OCI-LY3 (cell line): ENCODE results near the gene LTC4S.
A peak's percentile ranks its signal among the peaks of the same experiment; 100 is the strongest.

ENCODE experiments used
- H2AFZ ChIP-seq: fragments of 200-600, 300-600 bp; shearing (Covaris generic); 2 replicates; pipeline ENCODE4 v1.6.0; 2014; ENCODE audit warnings: antibody characterized with exemption, low read depth, low read length
- H3K27ac ChIP-seq: fragments of 200-600, 300-600 bp; sonication (generic); 2 replicates; pipeline ENCODE4 v1.5.1; 2014; ENCODE audit warnings: mild to moderate bottlenecking, low read length, moderate library complexity, mixed read lengths
- H3K27me3 ChIP-seq: fragments of 200-600, 300-600 bp; sonication (generic); 2 replicates; pipeline ENCODE4 v1.6.1; 2014; ENCODE audit warnings: low read depth, low read length, mixed read lengths
- H3K36me3 ChIP-seq: fragments of 200-600, 300-600 bp; sonication (generic); replicated peaks from 2 replicates; pipeline ENCODE3; 2014; ENCODE audit warnings: low read depth, low read length, mixed read lengths
- H3K4me1 ChIP-seq: fragments of 300-600, 200-600 bp; sonication (generic); 2 replicates; pipeline ENCODE4 v1.6.1; 2014; ENCODE audit warnings: low read length, mixed read lengths
- H3K4me2 ChIP-seq: fragments of 200-600, 300-600 bp; sonication (generic); 2 replicates; pipeline ENCODE4 v1.6.1; 2014; ENCODE audit warnings: low read length, mixed read lengths
- H3K4me3 ChIP-seq: fragments of 300-600, 200-600 bp; sonication (generic); 2 replicates; pipeline ENCODE4 v1.5.1; 2014; ENCODE audit warnings: antibody characterized with exemption, mild to moderate bottlenecking, low read length, moderate library complexity
- H3K79me2 ChIP-seq: fragments of 300-600, 200-600 bp; shearing (Covaris generic); 2 replicates; pipeline ENCODE4 v1.6.1; 2014; ENCODE audit warnings: mild to moderate bottlenecking, low read length, mixed read lengths
- H3K9ac ChIP-seq: fragments of 300-600, 200-600 bp; shearing (Covaris generic); 2 replicates; pipeline ENCODE4 v1.6.0; 2014; ENCODE audit warnings: mild to moderate bottlenecking, low read length, moderate library complexity
- H3K9me3 ChIP-seq: fragments of 200-600, 300-600 bp; shearing (Covaris generic); 2 replicates; pipeline ENCODE4 v1.6.1; 2014; ENCODE audit warnings: low read length, mixed read lengths; ENCODE audit not compliant: insufficient read depth
- H4K20me1 ChIP-seq: fragments of 200-600, 300-600 bp; sonication (generic); 2 replicates; pipeline ENCODE4 v1.6.1; 2016; ENCODE audit warnings: low read length, mixed read lengths; ENCODE audit not compliant: insufficient read depth
- CTCF ChIP-seq: fragments of 200-600, 300-600 bp; sonication (generic); IDR thresholded peaks from 2 replicates; pipeline ENCODE4 v1.5.1; 2014; ENCODE audit warnings: antibody characterized with exemption, low read length, low read depth
- EZH2phosphoT487 ChIP-seq: fragments of 200-600 bp; shearing (Covaris generic); IDR thresholded peaks from 2 replicates; pipeline ENCODE4 v1.6.1; 2018; ENCODE audit warnings: antibody characterized with exemption, mixed run types, low read depth

LTC4S gene

GRCh38 chr5:179806250-179807048 is 12.7 kb downstream of the LTC4S start, which contains the start of gene MGAT4B:
Gene MGAT4B, minus strand, starts transcription at chr5:179806866. Its CDS starts 283 bp downstream, at chr5:179806583.
- peaks cover 46% of the 10 kb centered on the region for H3K79me2 ChIP-seq

GRCh38 chr5:179812135-179812825 is 18.5 kb downstream of the LTC4S start:
- Histone ChIP-seq H3K27ac (no peak overlapping the region), H3K4me2 (no peak overlapping the region)

More at GRCh38 chr5:179806250-179807048, 12.7 kb downstream of the LTC4S start, which contains the start of gene MGAT4B:
- Histone ChIP-seq H4K20me1 (peaks cover 16% of the 10 kb centered on the region), H3K4me3 (peak within 1 kb of the TSS; percentile 97), H3K27me3 (no peaks in the 10 kb centered on the region), H3K9me3 (no peaks in the 10 kb centered on the region), H2AFZ (peak within 1 kb of the TSS; percentile 42; the same call in 1 of the 2 replicates), H3K27ac (peak within 1 kb of the TSS; percentile 78), H3K9ac (peak within 1 kb of the TSS; percentile 94), H3K4me2 (peak within 1 kb of the TSS; percentile 86), H3K4me1 (peaks cover 28% of the 10 kb centered on the region), H3K36me3 (peaks cover 3% of the 10 kb centered on the region)
- TF ChIP-seq EZH2phosphoT487, result no peak
- TF ChIP-seq CTCF, result no peak

GRCh38 chr5:179812997-179813607 is 19.3 kb downstream of the LTC4S start:
- no peaks in the 10 kb centered on the region for H3K9me3 ChIP-seq
- no peak overlapping the region for H3K4me2 ChIP-seq
- no peak overlapping the region for H3K9ac ChIP-seq
- H3K4me3 ChIP-seq, result no peak overlapping the region
- H3K27ac ChIP-seq, result no peak overlapping the region
- peaks cover 23% of the 10 kb centered on the region for H3K36me3 ChIP-seq
- H2AFZ ChIP-seq, result no peak overlapping the region
- peaks cover 6% of the 10 kb centered on the region for H3K79me2 ChIP-seq
- peaks cover 8% of the 10 kb centered on the region for H3K4me1 ChIP-seq
- H4K20me1 ChIP-seq, result no peaks in the 10 kb centered on the region; the same call in 1 of the 2 replicates
- no peaks in the 10 kb centered on the region for H3K27me3 ChIP-seq
- TF ChIP-seq EZH2phosphoT487, result no peak
- no peak for TF ChIP-seq CTCF

More at GRCh38 chr5:179812135-179812825, 18.5 kb downstream of the LTC4S start:
- TF ChIP-seq EZH2phosphoT487 (no peak), CTCF (no peak)
- H3K36me3 ChIP-seq, result peaks cover 23% of the 10 kb centered on the region
- no peak overlapping the region for H3K9ac ChIP-seq
- peaks cover 9% of the 10 kb centered on the region for H3K4me1 ChIP-seq
- H4K20me1 ChIP-seq, result no peaks in the 10 kb centered on the region; the same call in 1 of the 2 replicates
- no peaks in the 10 kb centered on the region for H3K9me3 ChIP-seq
- no peak overlapping the region for H3K4me3 ChIP-seq
- peaks cover 13% of the 10 kb centered on the region for H3K79me2 ChIP-seq
- H3K27me3 ChIP-seq, result no peaks in the 10 kb centered on the region
- H2AFZ ChIP-seq, result no peak overlapping the region

- Histone ChIP-seq H3K27ac (no peak overlapping the region), H2AFZ (no peak overlapping the region), H3K27me3 (no peaks in the 10 kb centered on the region), H3K9me3 (no peaks in the 10 kb centered on the region), H4K20me1 (no peaks in the 10 kb centered on the region; the same call in 1 of the 2 replicates), H3K9ac (no peak overlapping the region), H3K4me1 (peaks cover 10% of the 10 kb centered on the region), H3K79me2 (peaks cover 5% of the 10 kb centered on the region; the same call in 1 of the 2 replicates), H3K4me3 (no peak overlapping the region), H3K4me2 (no peak overlapping the region), H3K36me3 (peaks cover 23% of the 10 kb centered on the region)
- TF ChIP-seq CTCF (no peak), EZH2phosphoT487 (no peak)
Observed at GRCh38 chr5:179814090-179814489, 20.3 kb downstream of the LTC4S start.
